Testis (tissue), 3 donors: ENCODE results near the gene IRX3. TPM values are rescaled to one million over a fixed set of nuclear protein-coding genes. Genes with fewer than 3 reads are reported as not detected.

Source experiments
- DNase-seq: peaks from one replicate; pipeline ENCODE4 v3.0.0-alpha.2; 2019
- H3K27ac ChIP-seq, 2 donors: fragments of 200-600 bp; sonication (generic); one replicate each; pipeline ENCODE4 v1.5.1; 2019
- H3K27me3 ChIP-seq: fragments of 200-600 bp; sonication (generic); one replicate; pipeline ENCODE4 v1.5.1; 2019
- H3K36me3 ChIP-seq: fragments of 200-600 bp; sonication (generic); one replicate; pipeline ENCODE4 v1.5.1; 2017; ENCODE audit warnings: low read depth; ENCODE audit errors: missing control alignments
- H3K4me1 ChIP-seq: fragments of 200-600 bp; sonication (generic); one replicate; pipeline ENCODE4 v1.5.1; 2019
- H3K4me3 ChIP-seq, 2 donors: fragments of 200-600 bp; sonication (generic); one replicate each; pipeline ENCODE4 v1.5.1; 2017 to 2019
- H3K9me3 ChIP-seq: fragments of 200-600 bp; sonication (generic); one replicate; pipeline ENCODE4 v1.5.1; 2017
- CTCF ChIP-seq, 3 experiments: fragments of 450-650 bp in 2 of 3; fragments of 200-600 bp in 1 of 3; sonication (generic) in 1 of 3; IDR thresholded peaks; one replicate each; pipeline ENCODE4 v1.5.1; 2016 to 2019; ENCODE audit warnings: antibody characterized with exemption in 3 of 3, mild to moderate bottlenecking in 2 of 3, moderate library complexity in 1 of 3
- POLR2A ChIP-seq: fragments of 450-650 bp; IDR thresholded peaks from one replicate; pipeline ENCODE4 v1.6.1; 2017; ENCODE audit warnings: antibody characterized with exemption, mild to moderate bottlenecking, moderate library complexity
- WGBS, 2 donors: methylation state at CpG; one replicate each; pipeline ENCODE4 v1.1.5; 2018; 5-methylcytosine and 5-hydroxymethylcytosine counted together
- intact Hi-C: fragments of 100-400 bp; cut with DNase I; formaldehyde crosslinking; loops from one replicate; pipeline ENCODE4 v1.15.1; 2023; ENCODE audit warnings: low total_unique reads
- polyA plus RNA-seq: library from polyadenylated mRNA; stranded (reverse); fragments of 350-450 nt; fragmentation: Illumina TruSeq; extraction: RNeasy Lipid Tissue Mini Kit (QIAGEN cat#74804); gene quantifications from one replicate; pipeline ENCODE4 v1.2.3, GENCODE V29; 2014; ENCODE audit warnings: low read depth, low replicate concordance; ENCODE audit not compliant: insufficient read depth
- total RNA-seq, 2 donors: library from RNA; depleted of rRNA; stranded (reverse); fragments of >200 nt; gene quantifications; one replicate each; pipeline ENCODE4 v1.2.3, GENCODE V29; 2016

The IRX3 gene
- total and polyA plus RNA-seq, 3 donors from 2014 or later = 1.2 to 1.6 (median 1.2) TPM

- TF ChIP-seq POLR2A = no peak
- WGBS, 2 donors = 50 to 84% methylated on average over 1 of the region's 1 CpG
- H3K9me3 ChIP-seq = no peaks in the 10 kb centered on the region
Observed at GRCh38 chr16:54318941-54319340, 32.4 kb upstream of the IRX3 start.

GRCh38 chr16:54317101-54317611 lies 30.6 kb upstream of the IRX3 start:
- WGBS, 2 donors = 79 to 85% methylated on average over 15 of the region's 15 CpGs
- Histone ChIP-seq H3K4me3 (no peak overlapping the region), H3K27me3 (no peaks in the 10 kb centered on the region), H3K36me3 (no peaks in the 10 kb centered on the region), H3K27ac (no peak overlapping the region), H3K4me1 (no peaks in the 10 kb centered on the region), H3K9me3 (no peaks in the 10 kb centered on the region)
- no peak for TF ChIP-seq CTCF (IDR thresholded peaks at IDR 0.05)
- no peak for TF ChIP-seq POLR2A
- intact Hi-C loops = no loop called here
- DNase-seq = no peak

More at GRCh38 chr16:54318941-54319340, 32.4 kb upstream of the IRX3 start:
- Histone ChIP-seq H3K4me1 (no peaks in the 10 kb centered on the region), H3K27me3 (no peaks in the 10 kb centered on the region), H3K4me3 (no peak overlapping the region), H3K27ac (no peak overlapping the region), H3K36me3 (no peaks in the 10 kb centered on the region)
- no peak for DNase-seq
- intact Hi-C loops = no loop called here

GRCh38 chr16:54316095-54316889 lies 29.7 kb upstream of the IRX3 start:
- Histone ChIP-seq H3K9me3 (no peaks in the 10 kb centered on the region), H3K36me3 (no peaks in the 10 kb centered on the region), H3K27ac (no peak overlapping the region), H3K4me3 (no peak overlapping the region), H3K27me3 (no peaks in the 10 kb centered on the region), H3K4me1 (no peaks in the 10 kb centered on the region)
- DNase-seq = no peak
- intact Hi-C loops = no loop called here
- WGBS, 2 donors = 81 to 88% methylated on average over 8 of the region's 8 CpGs
- TF ChIP-seq POLR2A (no peak), CTCF (IDR thresholded peaks at IDR 0.05) (no peak)

- Histone ChIP-seq H3K9me3 (no peaks in the 10 kb centered on the region), H3K27me3 (no peaks in the 10 kb centered on the region), H3K36me3 (no peaks in the 10 kb centered on the region), H3K4me1 (no peaks in the 10 kb centered on the region), H3K4me3 (no peak overlapping the region), H3K27ac (no peak overlapping the region)
- intact Hi-C loops = no loop called here
- no peak for DNase-seq
- TF ChIP-seq POLR2A = no peak
- TF ChIP-seq CTCF (IDR thresholded peaks at IDR 0.05) = no peak
- WGBS, 2 donors = 90 to 91% methylated on average over 4 of the region's 4 CpGs
Observed at GRCh38 chr16:54313789-54314188, 27.2 kb upstream of the IRX3 start.

- intact Hi-C loops = no loop called here
- no peak for DNase-seq
- H3K4me3 ChIP-seq = no peak overlapping the region
- no peaks in the 10 kb centered on the region for H3K9me3 ChIP-seq
- no peaks in the 10 kb centered on the region for H3K4me1 ChIP-seq
- H3K36me3 ChIP-seq = no peaks in the 10 kb centered on the region
- WGBS, 2 donors = 100% methylated on average over 3 of the region's 3 CpGs
- TF ChIP-seq CTCF (IDR thresholded peaks at IDR 0.05) (no peak), POLR2A (no peak)
- no peak overlapping the region for H3K27ac ChIP-seq
- H3K27me3 ChIP-seq = no peaks in the 10 kb centered on the region
Observed at GRCh38 chr16:54312502-54312991, 26.0 kb upstream of the IRX3 start.
